SK-N-SH (cell line): Measurements from ENCODE around the gene SRSF5. TPM values are rescaled to one million over a fixed set of nuclear protein-coding genes. Genes with fewer than 3 reads are reported as not detected.
A peak's percentile ranks its signal among the peaks of the same experiment; 100 is the strongest.
"Not testable (repeated sequence)": the region's sequence is repeated elsewhere in the genome, so short reads cannot be mapped to it uniquely, and the experiment has no call there.

Source experiments
- CTCF ChIA-PET: fragments of 300-600, 350-600 bp; formaldehyde crosslinking; extraction: SDS; loops from one replicate; lab custom pipeline; 2021; lab: Yijun Ruan, JAX
- POLR2A ChIA-PET: fragments of 350-600 bp; sonication (Branson Sonifier 250); formaldehyde crosslinking; extraction: SDS; loops from one replicate; lab custom pipeline; 2020; ENCODE audit warnings: antibody characterized with exemption, inconsistent platforms; lab: Yijun Ruan, JAX
- DNase-seq: peaks from one replicate; pipeline ENCODE4 v3.0.0; 2012
- H2AFZ ChIP-seq: fragments of 200-600 bp; sonication (generic); 2 replicates; pipeline ENCODE4 v1.8.1; 2016; ENCODE audit warnings: antibody characterized with exemption, mild to moderate bottlenecking, low read depth
- H3F3A ChIP-seq: fragments of 200-600 bp; sonication (generic); replicated peaks from 2 replicates; pipeline ENCODE3; 2016; ENCODE audit warnings: antibody characterized with exemption, mild to moderate bottlenecking; ENCODE audit not compliant: insufficient read depth
- H3K27ac ChIP-seq, 2 experiments: fragments of 200-500 bp in 1 of 2; fragments of 200-600 bp in 1 of 2; sonication (Bioruptor generic) in 1 of 2; sonication (generic), shearing (Covaris generic) in 1 of 2; 2 replicates each; pipeline versions ENCODE4 v1.5.1 to v1.6.1; 2014 to 2016; ENCODE audit warnings: low read depth in 2 of 2, inconsistent platforms in 1 of 2, low read length in 1 of 2, mild to moderate bottlenecking in 1 of 2, mixed read lengths in 1 of 2
- H3K27me3 ChIP-seq: fragments of 200-600 bp; sonication (generic), shearing (Covaris generic); 2 replicates; pipeline ENCODE4 v1.6.1; 2016; ENCODE audit warnings: mixed run types; ENCODE audit not compliant: insufficient read depth
- H3K36me3 ChIP-seq, 2 experiments: fragments of 200-500 bp in 1 of 2; fragments of 200-600 bp in 1 of 2; sonication (Bioruptor generic) in 1 of 2; sonication (generic) in 1 of 2; replicated peaks in 1 of 2; 2 replicates each; pipeline versions ENCODE3 to v1.5.1; 2014 to 2016; ENCODE audit warnings: low read length in 1 of 2, mild to moderate bottlenecking in 1 of 2; ENCODE audit not compliant: insufficient read depth in 2 of 2, control insufficient read depth in 1 of 2
- H3K4me1 ChIP-seq, 2 experiments: fragments of 200-500 bp in 1 of 2; fragments of 200-600 bp in 1 of 2; sonication (Bioruptor generic) in 1 of 2; sonication (generic), shearing (Covaris generic) in 1 of 2; 2 replicates each; pipeline versions ENCODE4 v1.5.1 to v1.6.1; 2014 to 2016; ENCODE audit warnings: low read depth in 1 of 2, low read length in 1 of 2, mixed run types in 1 of 2; ENCODE audit not compliant: insufficient read depth in 2 of 2, control insufficient read depth in 1 of 2
- H3K4me2 ChIP-seq: fragments of 200-600 bp; sonication (generic), shearing (Covaris generic); 2 replicates; pipeline ENCODE4 v1.6.1; 2017; ENCODE audit warnings: mixed run types
- H3K4me3 ChIP-seq, 2 experiments: fragments of 200-500 bp in 1 of 2; fragments of 200-600 bp in 1 of 2; sonication (Bioruptor generic) in 1 of 2; sonication (generic), shearing (Covaris generic) in 1 of 2; 2 replicates each; pipeline versions ENCODE4 v1.5.1 to v1.8.1; 2014 to 2016; ENCODE audit warnings: low read depth in 2 of 2, inconsistent platforms in 1 of 2, low read length in 1 of 2, mild to moderate bottlenecking in 1 of 2, mixed read lengths in 1 of 2, moderate library complexity in 1 of 2
- H3K79me2 ChIP-seq: fragments of 200-600 bp; sonication (generic); 2 replicates; pipeline ENCODE4 v1.8.1; 2017; ENCODE audit warnings: mild to moderate bottlenecking; ENCODE audit not compliant: insufficient read depth
- H3K9ac ChIP-seq: fragments of 200-600 bp; sonication (generic); 2 replicates; pipeline ENCODE4 v1.6.1; 2017; ENCODE audit warnings: mixed run types
- H3K9me2 ChIP-seq: fragments of 200-600 bp; sonication (generic); 2 replicates; pipeline ENCODE4 v1.6.1; 2017; ENCODE audit warnings: mixed run types
- H3K9me3 ChIP-seq: fragments of 200-600 bp; sonication (generic); 2 replicates; pipeline ENCODE4 v1.6.1; 2017; ENCODE audit warnings: mixed run types, mild to moderate bottlenecking, moderate library complexity
- H4K20me1 ChIP-seq: fragments of 200-600 bp; sonication (generic); 2 replicates; pipeline ENCODE4 v1.6.1; 2017; ENCODE audit warnings: mild to moderate bottlenecking, mixed run types; ENCODE audit not compliant: insufficient read depth
- CHD2 ChIP-seq: fragments of 150-350 bp; IDR thresholded peaks from 2 replicates; pipeline ENCODE4 v1.6.1; 2018; ENCODE audit warnings: low read length; ENCODE audit not compliant: partially characterized antibody
- ELF1 ChIP-seq: IDR thresholded peaks from 2 replicates; pipeline ENCODE4 v1.4.0; 2012
- EP300 ChIP-seq, 2 experiments: IDR thresholded peaks; 2 replicates each; pipeline versions ENCODE4 v1.4.0 to v1.6.1; 2012; ENCODE audit warnings: borderline replicate concordance in 1 of 2, low read depth in 1 of 2, low read length in 1 of 2
- FOXM1 ChIP-seq: IDR thresholded peaks from 2 replicates; pipeline ENCODE4 v1.4.0; 2012; ENCODE audit warnings: low read depth, mild to moderate bottlenecking
- GABPA ChIP-seq: IDR thresholded peaks from 2 replicates; pipeline ENCODE4 v1.4.0; 2012; ENCODE audit warnings: low read depth, mild to moderate bottlenecking
- GATA2 ChIP-seq: sonication (generic); formaldehyde crosslinking; IDR thresholded peaks from 2 replicates; pipeline ENCODE4 v1.5.0; 2020; ENCODE audit warnings: mild to moderate bottlenecking, missing genetic modification reagents
- JUND ChIP-seq: IDR thresholded peaks from 2 replicates; pipeline ENCODE4 v1.4.0; 2012
- MAX ChIP-seq: IDR thresholded peaks from 2 replicates; pipeline ENCODE4 v1.4.0; 2012; ENCODE audit warnings: low read depth
- MEF2A ChIP-seq: IDR thresholded peaks from 2 replicates; pipeline ENCODE4 v1.4.0; 2012; ENCODE audit warnings: low read depth, borderline replicate concordance
- MXI1 ChIP-seq: IDR thresholded peaks from 2 replicates; pipeline ENCODE4 v1.6.1; 2012; ENCODE audit warnings: mild to moderate bottlenecking, low read depth, low read length, improper control_type of control experiment
- NFIC ChIP-seq: IDR thresholded peaks from 2 replicates; pipeline ENCODE4 v1.4.0; 2012; ENCODE audit warnings: borderline replicate concordance
- POLR2AphosphoS5 ChIP-seq: IDR thresholded peaks from 2 replicates; pipeline ENCODE4 v1.6.1; 2012; ENCODE audit warnings: low read depth, low read length
- RAD21 ChIP-seq: IDR thresholded peaks from 2 replicates; pipeline ENCODE4 v1.6.1; 2012; ENCODE audit warnings: mild to moderate bottlenecking, low read length
- RCOR1 ChIP-seq: fragments of 150-350 bp; IDR thresholded peaks from 2 replicates; pipeline ENCODE4 v1.6.1; 2017; ENCODE audit warnings: antibody characterized with exemption, low read length
- REST ChIP-seq: IDR thresholded peaks from 2 replicates; pipeline ENCODE4 v1.6.1; 2012; ENCODE audit warnings: mild to moderate bottlenecking, low read depth, low read length, moderate library complexity
- SIN3A ChIP-seq: IDR thresholded peaks from 2 replicates; pipeline ENCODE4 v1.6.1; 2012; ENCODE audit warnings: low read depth, mild to moderate bottlenecking, low read length, moderate library complexity, borderline replicate concordance
- SMC3 ChIP-seq: IDR thresholded peaks from 2 replicates; pipeline ENCODE4 v1.6.1; 2012; ENCODE audit warnings: low read depth, low read length, improper control_type of control experiment
- TAF1 ChIP-seq: IDR thresholded peaks from 2 replicates; pipeline ENCODE4 v1.6.1; 2012; ENCODE audit warnings: low read depth, mild to moderate bottlenecking, low read length, moderate library complexity, borderline replicate concordance
- TCF12 ChIP-seq: IDR thresholded peaks from 2 replicates; pipeline ENCODE4 v1.4.0; 2012
- TEAD4 ChIP-seq: IDR thresholded peaks from 2 replicates; pipeline ENCODE4 v1.4.0; 2012; ENCODE audit warnings: mild to moderate bottlenecking, borderline replicate concordance; ENCODE audit not compliant: insufficient read depth
- YY1 ChIP-seq: IDR thresholded peaks from 2 replicates; pipeline ENCODE4 v1.4.0; 2012; ENCODE audit warnings: low read depth, mild to moderate bottlenecking
- ZBTB33 ChIP-seq: IDR thresholded peaks from 2 replicates; pipeline ENCODE4 v1.4.0; 2012; ENCODE audit warnings: low read depth, borderline replicate concordance
- WGBS: methylation state at CpG from one replicate; pipeline ENCODE4 v1.1.6; 2017; ENCODE audit warnings: low lambda C conversion rate; 5-methylcytosine and 5-hydroxymethylcytosine counted together
- polyA plus RNA-seq, 3 experiments: library from polyadenylated mRNA; depleted of rRNA; stranded (reverse); fragments of >200 nt; gene quantifications; 2 replicates each; pipeline ENCODE4 v1.2.3, GENCODE V29; 2012

SRSF5 gene
- 324 and 395 TPM in 2 replicates for polyA plus RNA-seq (2012; rRNA removed)
- 305 and 400 TPM in 2 replicates for polyA plus RNA-seq (2012; cell fraction: cytosol; rRNA removed)
- polyA plus RNA-seq (2012; cell fraction: nucleus; rRNA removed) = 682 and 1,159 TPM in 2 replicates

GRCh38 chr14:69766984-69767368 is at the start of gene SRSF5:
Gene SRSF5 (plus strand): TSS chr14:69767142. CDS start chr14:69768157, 1,015 bp downstream.
- Histone ChIP-seq H3K36me3 (peaks cover 40 to 43% of the 10 kb centered on the region in 2 experiments), H3K79me2 (peaks cover 44% of the 10 kb centered on the region), H3K4me2 (peak within 1 kb of the TSS; percentile 84), H3K27ac (peak within 1 kb of the TSS; percentile 98), H3K4me1 (peaks cover 7 to 23% of the 10 kb centered on the region in 2 experiments; a peak in 3 of 4 replicates), H3K4me3 (peak within 1 kb of the TSS; percentile 97 to 100), H4K20me1 (peaks cover 37% of the 10 kb centered on the region), H3K9ac (peak within 1 kb of the TSS; percentile 100), H3K27me3 (no peaks in the 10 kb centered on the region), H3K9me3 (no peaks in the 10 kb centered on the region), H3K9me2 (no peaks in the 10 kb centered on the region), H3F3A (peaks cover 29% of the 10 kb centered on the region), H2AFZ (peak within 1 kb of the TSS; percentile 84)
- WGBS = 0% methylated on average over 4 of the region's 31 CpGs
- peak; percentile 94 for DNase-seq
- ChIA-PET CTCF (interaction anchor here (0.8 to 0.9 kb wide), 3 partner anchors 36 to 40 kb away, joined by 3 to 4 read pairs (median 3); no protein-coding TSS in a partner anchor), POLR2A (interaction anchor here (0.6 to 2.2 kb wide), 9 partner anchors 8 to 261 kb away, joined by 3 to 13 read pairs (median 3); partner anchors contain the start of gene SUSD6)
- TF ChIP-seq SIN3A = peak; percentile 83
- peak; percentile 10; the same call in 1 of the 2 replicates for TF ChIP-seq TCF12
- TF ChIP-seq REST = peak; percentile 40; the same call in 1 of the 2 replicates
- peak; percentile 99 for TF ChIP-seq POLR2AphosphoS5
- TF ChIP-seq FOXM1 = 0 out of 2 replicates have a peak, but pooled peaks have one; percentile 12
- TF ChIP-seq NFIC = no peak
- peak; percentile 74 for TF ChIP-seq TEAD4
- TF ChIP-seq MXI1 = peak; percentile 56; the same call in 1 of the 2 replicates
- no peak for TF ChIP-seq GATA2 (CRISPR knock-in tag)
- TF ChIP-seq RCOR1 = no peak
- TF ChIP-seq TAF1 = peak; percentile 95
- TF ChIP-seq YY1 = peak; percentile 91
- TF ChIP-seq MEF2A = no peak
- TF ChIP-seq ELF1 = peak; percentile 92
- TF ChIP-seq EP300 (IDR thresholded peaks at IDR 0.05; ENCODE audit: borderline replicate concordance in 1 of 2, low read depth in 1 of 2, low read length in 1 of 2) = peak in 1 of 2 experiments; percentile 41; a peak in 2 of 4 replicates
- peak; percentile 85 for TF ChIP-seq GABPA
- TF ChIP-seq ZBTB33 = peak; percentile 82; the same call in 1 of the 2 replicates
- TF ChIP-seq SMC3 = no peak
- peak; percentile 92 for TF ChIP-seq CHD2
- TF ChIP-seq MAX = peak; percentile 73
- no peak for TF ChIP-seq JUND
- TF ChIP-seq RAD21 = no peak
- TF ChIP-seq, all 33 proteins: peak for 15

GRCh38 chr14:69718614-69719013 is 48.3 kb upstream of the SRSF5 start:
- Histone ChIP-seq H3K4me1 (peaks cover 17 to 22% of the 10 kb centered on the region in 2 experiments; a peak in 3 of 4 replicates), H3F3A (peaks cover 10% of the 10 kb centered on the region)
- whole genome bisulfite sequencing = 56% methylated on average over 2 of the region's 2 CpGs
- POLR2A ChIA-PET = interaction anchor here (0.5 kb wide), 1 partner anchor 27 kb away, joined by 3 read pairs; no protein-coding TSS in a partner anchor
- not testable (repeated sequence) for H3K36me3 ChIP-seq, H4K20me1 ChIP-seq, H2AFZ ChIP-seq, H3K79me2 ChIP-seq, H3K4me3 ChIP-seq, H3K27ac ChIP-seq, H3K9me3 ChIP-seq, H3K9ac ChIP-seq, H3K4me2 ChIP-seq, DNase-seq, H3K9me2 ChIP-seq, H3K27me3 ChIP-seq
- CTCF ChIA-PET = interaction anchor here (0.9 to 3.6 kb wide), 8 partner anchors 9 to 183 kb away, joined by 3 to 27 read pairs (median 6); no protein-coding TSS in a partner anchor
